Endothelial cell of umbilical vein (primary cell): ENCODE results near the gene ZNRF3. TPM values are rescaled to one million over a fixed set of nuclear protein-coding genes. Genes with fewer than 3 reads are reported as not detected.

Experiments
- BruUV-seq: library from RNA; stranded (reverse); fragments of 400-500 nt; replicated peaks from 2 replicates; lab custom pipeline; 2021; lab: Mats Ljungman, UMichigan
- CTCF ChIA-PET: fragments of 300-600, 350-600 bp; sonication (Branson Sonifier 250); formaldehyde crosslinking; loops from one replicate; lab custom pipeline; 2021; ENCODE audit warnings: antibody characterized with exemption, inconsistent platforms; lab: Charles Lee
- POLR2A ChIA-PET: fragments of 300-600, 350-600 bp; sonication (Branson Sonifier 250); formaldehyde crosslinking; loops from one replicate; lab custom pipeline; 2021; ENCODE audit warnings: antibody characterized with exemption, inconsistent platforms; lab: Charles Lee
- DNase-seq: peaks from one replicate; pipeline ENCODE4 v3.0.0-alpha.2; 2011; ENCODE audit warnings: low read depth, low spot score
- FAIRE-seq: peaks from 2 replicates; lab custom pipeline; 2011; peaks lifted over from hg19 to GRCh38; lab: Jason Lieb, UNC
- H2AFZ ChIP-seq: 2 replicates; pipeline ENCODE4 v1.6.0; 2012; ENCODE audit warnings: low read depth, low read length, control low read depth, inconsistent platforms
- H3K27ac ChIP-seq: 2 replicates; pipeline ENCODE4 v1.5.1; 2011; ENCODE audit warnings: low read depth, mild to moderate bottlenecking, control low read depth, low read length, moderate library complexity; ENCODE audit not compliant: insufficient read depth
- H3K27me3 ChIP-seq, 2 experiments: 2 replicates each; pipeline versions ENCODE4 v1.6.0 to v1.6.1; 2011; ENCODE audit warnings: low read length in 2 of 2, mixed read lengths in 1 of 2; ENCODE audit not compliant: control insufficient read depth in 2 of 2, insufficient read depth in 2 of 2
- H3K36me3 ChIP-seq, 2 experiments: 2 replicates in 1 of 2; 3 replicates in 1 of 2; pipeline ENCODE4 v1.5.1; 2011; ENCODE audit warnings: low read length in 2 of 2, mild to moderate bottlenecking in 1 of 2, moderate library complexity in 1 of 2; ENCODE audit not compliant: control insufficient read depth in 2 of 2, insufficient read depth in 2 of 2; ENCODE audit errors: extremely low read depth in 1 of 2
- H3K4me1 ChIP-seq: 3 replicates; pipeline ENCODE4 v1.5.1; 2011; ENCODE audit warnings: mild to moderate bottlenecking, low read length; ENCODE audit not compliant: control insufficient read depth, insufficient read depth; ENCODE audit errors: extremely low read depth
- H3K4me2 ChIP-seq: 2 replicates; pipeline ENCODE4 v1.6.1; 2011; ENCODE audit warnings: low read length, control low read depth, mixed read lengths; ENCODE audit not compliant: insufficient read depth
- H3K4me3 ChIP-seq, 3 experiments: fragments of 200-600 bp in 1 of 3; sonication (generic), shearing (Covaris generic) in 1 of 3; replicated peaks in 1 of 3; 2 replicates each; pipeline ENCODE4 v1.5.1; 2011 to 2016; ENCODE audit warnings: control low read depth in 3 of 3, low read length in 3 of 3, mild to moderate bottlenecking in 2 of 3, inconsistent platforms in 1 of 3, low read depth in 1 of 3, moderate library complexity in 1 of 3; ENCODE audit not compliant: insufficient read depth in 1 of 3
- H3K79me2 ChIP-seq: 2 replicates; pipeline ENCODE4 v1.6.0; 2012; ENCODE audit warnings: low read length, inconsistent platforms; ENCODE audit not compliant: control insufficient read depth, insufficient read depth
- H3K9ac ChIP-seq: replicated peaks from 2 replicates; pipeline ENCODE3; 2011; ENCODE audit warnings: low read length, control low read depth; ENCODE audit not compliant: insufficient read depth; ENCODE audit errors: extremely low read depth
- H3K9me1 ChIP-seq: replicated peaks from 3 replicates; pipeline ENCODE4 v1.6.0; 2011; ENCODE audit warnings: mild to moderate bottlenecking, low read length; ENCODE audit not compliant: control insufficient read depth, insufficient read depth; ENCODE audit errors: extremely low read depth
- H3K9me3 ChIP-seq: replicated peaks from 2 replicates; pipeline ENCODE4 v1.5.1; 2012; ENCODE audit warnings: low read length, inconsistent platforms; ENCODE audit not compliant: control insufficient read depth, insufficient read depth
- H4K20me1 ChIP-seq: replicated peaks from 2 replicates; pipeline ENCODE3; 2011; ENCODE audit warnings: mild to moderate bottlenecking, low read length; ENCODE audit not compliant: control insufficient read depth, insufficient read depth; ENCODE audit errors: extremely low read depth
- CTCF ChIP-seq, 2 donors: IDR thresholded peaks; 1 replicate in 1 of 2; 2 replicates in 1 of 2; pipeline ENCODE4 v1.5.1; 2011; ENCODE audit warnings: low read length in 2 of 2, mild to moderate bottlenecking in 2 of 2, moderate library complexity in 2 of 2, control low read depth in 1 of 2, inconsistent platforms in 1 of 2, low read depth in 1 of 2; ENCODE audit not compliant: insufficient read depth in 1 of 2; ENCODE audit errors: extremely low read depth in 1 of 2
- EZH2 ChIP-seq: IDR thresholded peaks from 2 replicates; pipeline ENCODE4 v1.6.1; 2012; ENCODE audit warnings: borderline replicate concordance, low read depth, mild to moderate bottlenecking, moderate library complexity, low read length, inconsistent platforms; ENCODE audit not compliant: severe bottlenecking
- FOS ChIP-seq: IDR thresholded peaks from 2 replicates; pipeline ENCODE4 v1.6.1; 2011; ENCODE audit warnings: mild to moderate bottlenecking, low read length, moderate library complexity, borderline replicate concordance; ENCODE audit not compliant: insufficient read depth
- GATA2 ChIP-seq: IDR thresholded peaks from 2 replicates; pipeline ENCODE4 v1.7.0; 2011; ENCODE audit warnings: low read depth, mild to moderate bottlenecking, moderate library complexity, mixed read lengths, low read length; ENCODE audit not compliant: insufficient read length, insufficient read depth
- JUN ChIP-seq: IDR thresholded peaks from 2 replicates; pipeline ENCODE4 v1.6.1; 2011; ENCODE audit warnings: borderline replicate concordance, low read depth; ENCODE audit not compliant: insufficient read length, insufficient read depth
- MYC ChIP-seq: IDR thresholded peaks from one replicate; pipeline ENCODE4 v1.6.1; 2011; ENCODE audit warnings: mild to moderate bottlenecking, low read depth, low read length
- POLR2A ChIP-seq: IDR thresholded peaks from 2 replicates; pipeline ENCODE4 v1.6.1; 2012; ENCODE audit warnings: low read depth, mild to moderate bottlenecking, control low read depth, low read length
- POLR2AphosphoS5 ChIP-seq: IDR thresholded peaks from 2 replicates; pipeline ENCODE4 v1.6.1; 2012; ENCODE audit warnings: low read depth, mild to moderate bottlenecking, control low read depth, low read length, moderate library complexity; ENCODE audit not compliant: insufficient read depth
- dilution Hi-C: fragments of 300-500 bp; cut with MboI; formaldehyde crosslinking; loops from one replicate; pipeline ENCODE4 v1.15.0; 2019; ENCODE audit warnings: low sequenced_read_pairs; ENCODE audit not compliant: extremely low pct_ligation_motif_present
- intact Hi-C: fragments of 100-400 bp; cut with micrococcal nuclease; formaldehyde crosslinking; loops from one replicate; pipeline ENCODE4 v1.10.0; 2022
- polyA plus RNA-seq, 4 experiments: library from polyadenylated mRNA; depleted of rRNA in 3 of 4; stranded (reverse) in 3 of 4; unstranded in 1 of 4; fragments of >200 nt; gene quantifications; 2 replicates each; pipeline versions ENCODE4 v1.2.1 to v1.2.3, GENCODE V29; 2011 to 2012; ENCODE audit warnings: missing spikeins in 1 of 4
- total RNA-seq: library from RNA; stranded (reverse); gene quantifications from 2 replicates; pipeline ENCODE4 v1.2.3, GENCODE V29; 2021
- TF ChIP-seq, protein P1 (sequence below): IDR thresholded peaks from 2 replicates; pipeline ENCODE4 v1.6.1; 2011; ENCODE audit not compliant: insufficient read depth, insufficient read length

ZNRF3 gene
- total and polyA plus RNA-seq, 2 donors (not counting 3 experiments of a cell fraction or from before 2014, with no cell fraction given): 2.7 to 5.2 TPM

- DNase-seq (no peak), FAIRE-seq (no peak)
- ChIA-PET POLR2A (no interaction called here), CTCF (interaction anchor here (1.9 to 2.4 kb wide), 2 partner anchors 8 to 10 kb away, joined by 4 to 8 read pairs; no protein-coding TSS in a partner anchor)
- H3K4me3 ChIP-seq: no peak overlapping the region
- no peaks in the 10 kb centered on the region for H3K4me1 ChIP-seq
- dilution Hi-C loops: no loop called here
- intact Hi-C loops: no loop called here
- BruUV-seq: no TSS peak
- H4K20me1 ChIP-seq: no peaks in the 10 kb centered on the region
- H2AFZ ChIP-seq: no peak overlapping the region
- H3K9ac ChIP-seq: no peak overlapping the region
- no peak overlapping the region for H3K4me2 ChIP-seq
- H3K27ac ChIP-seq: no peak overlapping the region
- H3K79me2 ChIP-seq: no peaks in the 10 kb centered on the region
- H3K27me3 ChIP-seq: no peaks in the 10 kb centered on the region
- TF ChIP-seq POLR2AphosphoS5 (no peak), GATA2 (no peak)
- H3K36me3 ChIP-seq: no peaks in the 10 kb centered on the region
- no peaks in the 10 kb centered on the region for H3K9me3 ChIP-seq
- no peaks in the 10 kb centered on the region for H3K9me1 ChIP-seq
These were observed 106.1 kb downstream of the ZNRF3 start for GRCh38 chr22:28989484-28989883.

GRCh38 chr22:28989912-28990311 is 106.5 kb downstream of the ZNRF3 start:
- no peaks in the 10 kb centered on the region for H3K9me3 ChIP-seq
- H3K9me1 ChIP-seq: no peaks in the 10 kb centered on the region
- H4K20me1 ChIP-seq: no peaks in the 10 kb centered on the region
- H3K27ac ChIP-seq: no peak overlapping the region
- H3K36me3 ChIP-seq: no peaks in the 10 kb centered on the region
- FAIRE-seq: no peak
- CTCF ChIA-PET: interaction anchor here (2.4 kb wide), 1 partner anchor 10 kb away, joined by 8 read pairs; no protein-coding TSS in a partner anchor
- intact Hi-C loops (no loop called here), dilution Hi-C loops (no loop called here)
- TF ChIP-seq MYC (no peak), JUN (no peak), POLR2A (no peak), FOS (no peak), POLR2AphosphoS5 (no peak), CTCF (IDR thresholded peaks at IDR 0.05; ENCODE audit: extremely low read depth in 1 of 2, insufficient read depth in 1 of 2, low read depth in 1 of 2, low read length in 2 of 2) (no peak), EZH2 (no peak), GATA2 (no peak)
- TF ChIP-seq, protein P1, sequence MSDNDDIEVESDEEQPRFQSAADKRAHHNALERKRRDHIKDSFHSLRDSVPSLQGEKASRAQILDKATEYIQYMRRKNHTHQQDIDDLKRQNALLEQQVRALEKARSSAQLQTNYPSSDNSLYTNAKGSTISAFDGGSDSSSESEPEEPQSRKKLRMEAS: no peak
- POLR2A ChIA-PET: no interaction called here
- H2AFZ ChIP-seq: no peak overlapping the region
- H3K27me3 ChIP-seq: no peaks in the 10 kb centered on the region
- no TSS peak for BruUV-seq
- no peak overlapping the region for H3K4me3 ChIP-seq
- H3K4me2 ChIP-seq: no peak overlapping the region
- H3K9ac ChIP-seq: no peak overlapping the region
- no peaks in the 10 kb centered on the region for H3K4me1 ChIP-seq
- DNase-seq: no peak
- H3K79me2 ChIP-seq: no peaks in the 10 kb centered on the region
